Dermis blood vessel endothelial cell (primary cell): ENCODE measurements around the gene SPA17. TPM values are rescaled to one million over a fixed set of nuclear protein-coding genes. Genes with fewer than 3 reads are reported as not detected.

Source experiments
- DNase-seq: peaks from one replicate; pipeline ENCODE4 v3.0.0; 2010
- total RNA-seq: library from RNA; depleted of rRNA; stranded (reverse); fragments of >200 nt; gene quantifications from 2 replicates; pipeline ENCODE4 v1.2.3, GENCODE V29; 2014

SPA17 gene
- 5.8 and 6.9 TPM in 2 replicates for total RNA-seq

- DNase-seq = peak; percentile 97
Measured at GRCh38 chr11:124673333-124674167, at the start of gene SPA17, which contains the start of gene SIAE. Gene SPA17, plus strand, starts transcription at chr11:124673904. Its CDS starts 1,361 bp downstream, at chr11:124675265. Gene SIAE, minus strand, starts transcription at chr11:124673739. Its CDS starts 31 bp downstream, at chr11:124673708.

- DNase-seq = no peak
Measured at GRCh38 chr11:124625504-124626168, 48.1 kb upstream of the SPA17 start.

DNA sequence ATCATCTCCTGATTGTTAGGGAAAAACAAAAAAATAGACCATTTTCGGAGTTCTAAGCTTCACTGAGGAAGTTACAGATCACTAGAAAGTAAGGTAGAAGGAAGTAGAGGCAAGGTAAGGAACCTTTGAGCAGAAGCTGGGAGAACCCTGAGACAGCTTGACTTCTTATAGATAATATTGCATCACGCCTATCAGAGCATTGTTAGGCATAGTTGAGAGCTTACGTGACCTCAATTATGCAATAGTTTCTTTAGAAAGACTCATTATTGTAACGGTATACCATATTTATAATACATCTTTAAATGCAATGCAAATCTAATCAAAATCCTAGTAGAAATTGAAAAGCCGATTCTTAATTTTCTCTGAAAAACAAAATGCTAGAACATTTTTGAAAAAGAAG lies 46.2 kb upstream of the SPA17 start:
- no peak for DNase-seq

GRCh38 chr11:124629961-124630360 lies 43.7 kb upstream of the SPA17 start:
- DNase-seq = no peak

DNA sequence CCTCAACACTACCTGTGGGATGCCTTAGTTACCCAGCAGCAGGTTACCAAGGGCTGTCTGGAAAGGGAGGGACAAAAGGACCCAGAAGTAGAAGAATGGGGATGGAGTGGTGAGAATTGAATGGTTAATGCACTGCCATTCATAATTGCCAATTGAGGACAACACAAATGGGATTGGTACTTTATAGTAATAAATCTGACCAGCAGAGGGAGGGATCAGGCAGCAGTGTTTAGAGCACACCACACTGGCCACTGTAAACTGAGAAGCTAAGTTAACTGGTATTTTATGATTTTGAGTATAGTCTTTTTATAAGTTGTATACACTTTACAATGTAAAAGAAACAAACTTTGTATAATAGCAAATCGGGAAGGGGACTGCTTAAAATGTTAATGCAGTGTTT lies 40.3 kb upstream of the SPA17 start:
- peak; percentile 50 for DNase-seq

DNA sequence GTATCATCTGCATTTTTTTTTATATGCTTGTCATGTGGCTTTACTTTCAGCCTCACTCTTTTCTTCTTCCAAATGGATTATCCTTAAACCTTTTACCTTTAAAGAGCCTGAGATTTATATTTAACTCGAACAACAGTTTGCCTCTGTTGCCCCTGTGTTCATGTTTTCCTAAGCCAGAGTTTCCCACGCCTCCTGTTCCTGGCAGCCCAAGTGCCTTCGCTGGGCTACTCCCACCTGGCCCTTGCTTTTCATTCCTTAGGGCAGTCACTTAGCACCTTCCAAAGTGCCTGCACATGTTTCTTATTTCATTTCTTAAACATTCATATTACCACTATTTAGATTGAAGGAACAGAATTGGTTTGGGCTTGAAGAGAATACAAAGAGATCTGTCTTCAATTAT lies 37.8 kb upstream of the SPA17 start:
- no peak for DNase-seq

GRCh38 chr11:124638500-124638899 lies 35.2 kb upstream of the SPA17 start:
- no peak for DNase-seq

DNA sequence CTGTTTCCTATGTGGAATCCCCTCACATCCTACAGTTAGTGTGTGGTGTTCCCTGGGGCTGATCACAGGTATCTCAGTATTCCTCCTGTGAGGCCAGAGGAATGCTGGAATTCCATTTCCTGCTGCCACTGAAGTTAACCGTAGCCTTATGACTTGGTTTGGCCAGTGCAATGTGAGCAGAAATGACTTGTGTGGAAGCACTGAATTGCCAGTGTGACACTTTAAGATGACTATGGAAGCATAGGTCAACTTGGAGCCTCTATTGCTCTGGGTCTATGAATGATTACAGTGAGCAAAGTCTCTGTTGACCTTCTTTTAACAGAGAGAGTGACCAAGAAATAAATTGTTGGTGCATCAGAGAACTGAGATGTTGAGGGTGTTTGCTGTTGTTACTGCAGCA lies 34.5 kb upstream of the SPA17 start:
- DNase-seq = no peak

- DNase-seq = no peak
Measured at GRCh38 chr11:124640666-124641065, 33.0 kb upstream of the SPA17 start.

DNA sequence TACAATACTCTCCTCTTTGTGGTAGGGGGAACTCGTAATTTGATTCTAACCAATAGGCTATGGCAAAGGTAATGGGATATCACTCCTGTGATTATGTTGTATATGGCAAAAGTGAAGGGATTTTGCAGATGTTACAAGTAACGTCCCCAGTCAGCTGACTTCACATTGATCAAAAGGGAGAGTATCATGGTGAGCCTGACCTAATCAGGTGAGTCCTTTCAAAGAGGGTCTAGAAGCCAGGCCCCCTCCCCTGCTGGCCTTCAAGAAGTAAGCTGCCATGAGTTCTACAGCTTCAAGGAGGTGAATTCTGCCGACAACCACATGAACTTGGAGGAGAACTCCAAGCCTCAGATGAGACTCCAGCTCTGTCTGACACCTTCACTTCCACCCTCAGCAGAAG lies 31.1 kb upstream of the SPA17 start:
- no peak for DNase-seq

DNA sequence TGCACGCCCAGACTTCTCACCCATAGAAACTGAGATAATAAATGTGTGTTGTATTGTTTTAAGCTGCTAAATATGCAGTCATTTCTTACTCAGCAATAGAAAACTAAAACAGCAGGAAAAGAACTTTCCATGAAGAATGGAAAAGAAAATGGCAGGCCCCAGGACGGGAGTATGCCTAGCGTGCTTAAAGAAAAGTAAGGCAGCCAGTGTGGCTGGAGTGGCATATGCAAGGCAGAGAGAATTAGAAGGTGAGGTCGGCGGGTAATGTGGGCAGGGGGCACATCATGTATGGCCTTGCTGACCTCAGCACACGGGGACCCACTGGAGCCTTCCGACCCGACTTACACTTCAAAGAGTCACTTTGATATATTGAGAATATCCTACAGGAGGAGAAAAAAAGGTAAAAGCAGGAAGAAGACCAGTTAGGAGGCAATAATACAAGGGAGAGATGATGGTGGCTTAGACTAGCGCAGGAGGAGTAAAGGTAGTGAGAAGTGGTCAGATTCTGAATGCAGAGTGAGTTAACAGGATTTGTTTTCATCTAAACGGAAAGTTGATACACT lies 30.6 kb upstream of the SPA17 start:
- DNase-seq = no peak

GRCh38 chr11:124643605-124644425 lies 29.9 kb upstream of the SPA17 start:
- no peak for DNase-seq

DNA sequence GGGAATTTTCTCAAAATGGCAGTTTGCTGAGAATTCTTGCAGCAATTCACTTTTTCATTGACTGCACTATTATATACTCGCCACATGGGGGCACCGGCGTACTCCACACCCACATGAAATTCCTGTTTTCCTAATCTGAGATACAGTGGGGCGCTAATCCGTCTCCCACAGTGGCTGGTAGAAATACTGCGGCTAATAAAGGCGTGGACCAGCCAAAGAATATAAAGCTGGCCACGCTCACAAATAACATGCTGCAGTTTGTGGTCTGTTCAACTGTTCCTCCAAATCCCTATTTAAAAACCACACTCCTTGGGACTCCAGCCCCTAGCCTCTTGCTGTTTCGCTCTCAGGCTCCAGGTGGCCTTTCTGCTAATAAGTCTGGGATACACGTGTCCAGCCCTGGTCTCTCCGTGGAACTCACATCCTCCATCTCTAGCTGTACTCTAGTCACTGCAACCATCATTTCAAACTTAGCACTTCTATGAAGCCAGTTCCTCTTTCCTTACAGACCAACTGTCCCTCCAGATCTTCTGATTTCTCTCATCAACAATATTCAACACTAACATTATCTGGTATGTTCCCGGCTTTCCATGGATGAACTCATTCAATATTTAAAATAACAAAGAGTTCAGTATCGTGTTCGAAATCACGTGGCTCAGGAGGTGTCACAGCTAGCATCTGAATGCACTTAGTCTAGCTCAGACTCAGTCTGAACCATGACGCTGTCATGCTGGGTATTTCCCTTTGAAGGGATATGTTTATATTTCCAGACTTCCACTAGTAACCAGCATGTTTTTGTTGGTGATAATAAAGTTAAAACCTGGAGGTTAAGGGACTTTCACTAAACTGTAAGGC lies 29.1 kb upstream of the SPA17 start:
- peak; percentile 82 for DNase-seq

DNA sequence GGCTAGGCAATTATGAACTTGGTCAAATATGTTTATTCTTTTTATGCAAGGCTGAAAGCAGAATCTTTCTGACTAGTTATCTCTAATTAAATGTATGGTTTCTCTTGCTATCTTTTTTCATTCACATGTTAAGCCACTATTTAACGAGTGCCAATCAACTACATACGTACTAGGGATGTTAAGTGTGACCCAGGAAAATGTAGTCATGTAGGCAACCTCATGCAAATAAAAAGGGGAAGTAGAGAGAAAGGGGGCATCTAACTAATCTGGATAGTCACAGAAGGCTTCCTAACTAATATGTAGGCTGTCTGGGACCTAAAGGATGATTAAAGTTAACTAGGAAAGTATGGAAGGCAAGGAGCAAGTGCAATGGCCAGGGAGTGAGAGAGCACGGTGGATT lies 27.6 kb upstream of the SPA17 start:
- DNase-seq = no peak

GRCh38 chr11:124648610-124649009 lies 25.1 kb upstream of the SPA17 start:
- DNase-seq = no peak

GRCh38 chr11:124656774-124657630 lies 16.7 kb upstream of the SPA17 start:
- no peak for DNase-seq

DNA sequence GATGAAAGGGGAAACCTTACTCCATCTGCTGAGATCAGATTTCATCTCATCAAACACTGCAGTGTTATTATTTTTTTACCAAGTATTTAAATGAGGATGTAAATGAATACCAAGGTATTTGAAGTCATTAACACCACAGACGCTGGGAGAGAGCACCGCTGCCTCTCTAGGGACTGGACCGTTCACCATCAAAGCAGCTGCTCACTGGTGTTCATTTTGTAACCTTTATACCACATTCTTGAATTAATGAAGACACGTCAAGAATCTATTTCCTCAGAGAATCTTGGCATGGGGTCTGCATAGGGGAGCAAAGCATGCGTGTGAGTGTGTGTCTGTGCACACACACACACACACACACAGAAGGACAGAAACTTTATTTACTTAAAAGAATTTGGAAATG lies 15.8 kb upstream of the SPA17 start:
- no peak for DNase-seq

DNA sequence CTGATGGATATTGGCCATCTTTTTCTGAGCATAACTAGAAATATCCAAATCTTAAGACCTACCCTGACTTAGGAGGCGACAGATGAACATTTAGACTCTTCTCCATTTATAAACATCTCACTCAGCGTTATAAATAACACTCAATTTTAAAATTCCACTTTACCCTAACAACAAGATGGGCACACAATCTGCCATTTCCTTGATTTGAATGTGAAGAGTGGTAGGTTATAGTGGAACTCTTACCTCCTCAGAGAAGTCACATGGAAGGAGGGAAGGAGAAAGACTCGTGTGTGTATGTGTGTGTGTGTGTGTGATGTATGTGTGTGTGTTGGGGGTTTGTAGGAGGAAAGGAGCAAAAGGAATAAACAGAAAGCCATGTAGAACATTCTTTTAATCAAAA lies 15.2 kb upstream of the SPA17 start:
- DNase-seq = no peak

DNA sequence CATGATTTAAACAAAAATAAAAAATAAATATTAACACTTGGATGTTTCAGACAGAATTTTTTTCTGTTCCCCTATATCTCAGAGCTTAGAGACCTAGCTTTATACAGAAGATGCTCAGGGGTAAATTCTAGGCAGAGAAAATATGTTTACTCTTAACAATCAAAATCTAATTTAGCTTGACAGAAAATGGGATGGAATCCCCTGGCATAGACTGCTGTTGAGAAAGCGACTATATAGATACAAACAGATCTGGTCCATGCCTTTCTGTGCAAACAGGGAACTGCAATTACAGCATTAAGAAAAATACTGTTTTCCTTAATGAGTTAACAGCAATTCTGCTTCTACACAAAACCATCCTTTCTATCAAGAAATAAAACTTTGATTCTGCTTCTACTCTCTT lies 14.7 kb upstream of the SPA17 start:
- DNase-seq = no peak

GRCh38 chr11:124661553-124661952 lies 12.2 kb upstream of the SPA17 start:
- DNase-seq = no peak

DNA sequence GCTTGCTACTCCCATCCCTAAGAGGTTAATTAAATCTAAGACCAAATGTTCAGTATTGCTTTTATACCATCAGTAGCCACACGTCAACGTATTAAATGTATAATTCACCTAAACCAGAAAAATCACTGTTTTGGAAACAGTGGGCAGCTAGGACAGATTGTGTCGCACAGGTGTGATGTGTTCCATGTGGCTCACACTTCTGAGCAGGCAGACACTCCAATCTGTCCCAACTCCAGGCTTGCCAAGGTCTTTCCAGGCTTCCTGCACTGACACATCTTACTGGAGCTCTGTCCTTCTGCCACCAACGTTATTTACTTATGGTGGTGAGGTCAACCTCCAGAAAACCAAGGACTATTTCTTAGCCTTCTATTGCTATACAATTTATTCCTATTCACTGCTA lies 11.6 kb upstream of the SPA17 start:
- no peak for DNase-seq
